NCI-H1436 treated with DMSO at 0.1 percent for 48 hours (cell line): ENCODE measurements around the gene GALNT10.
A peak's percentile ranks its signal among the peaks of the same experiment; 100 is the strongest.

Experiments used
- DNase-seq: peaks from one replicate; lab custom pipeline; 2025; lab: John Stamatoyannopoulos, UW

The GALNT10 gene

DNA sequence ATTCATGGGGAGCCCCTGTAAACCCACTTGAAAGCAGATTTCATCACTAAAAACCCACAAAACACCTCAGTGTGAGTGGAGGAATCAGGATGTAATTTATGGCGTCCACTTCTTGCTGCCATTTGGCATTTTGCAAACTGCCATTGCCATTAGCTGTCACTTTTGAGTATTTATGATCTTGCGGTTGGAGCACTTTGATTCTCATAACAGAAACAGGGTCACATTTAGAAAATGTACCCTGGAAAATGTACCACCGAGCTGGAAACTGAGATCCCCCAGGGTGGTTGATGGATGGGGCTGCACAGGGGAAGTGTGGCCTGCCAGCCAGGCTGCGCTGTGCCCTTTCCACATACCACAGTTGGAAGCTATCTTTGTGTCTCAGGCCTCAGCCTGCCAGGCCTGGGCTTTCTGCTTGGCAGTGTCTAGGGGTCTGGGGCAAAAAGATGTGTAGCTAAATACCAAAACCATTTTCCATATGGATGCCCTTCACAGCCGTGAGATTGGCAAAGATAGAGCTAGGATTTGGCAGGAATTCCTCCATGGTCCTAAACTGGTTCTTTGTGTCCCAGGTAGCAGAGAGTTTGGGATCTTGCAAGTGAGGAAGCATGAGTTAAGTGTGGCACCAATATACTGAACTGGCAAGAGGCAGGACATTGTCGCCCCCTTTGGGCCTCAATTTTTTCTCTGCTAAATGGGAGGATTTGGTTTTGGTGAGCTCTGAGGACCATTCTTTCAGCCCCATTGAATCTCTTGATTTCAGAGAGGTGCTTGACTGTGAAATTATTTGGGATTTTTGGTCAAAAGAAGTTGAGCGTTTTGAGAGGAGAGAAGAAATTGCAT lies 46.2 kb downstream of the GALNT10 start:
- no peak for DNase-seq

DNA sequence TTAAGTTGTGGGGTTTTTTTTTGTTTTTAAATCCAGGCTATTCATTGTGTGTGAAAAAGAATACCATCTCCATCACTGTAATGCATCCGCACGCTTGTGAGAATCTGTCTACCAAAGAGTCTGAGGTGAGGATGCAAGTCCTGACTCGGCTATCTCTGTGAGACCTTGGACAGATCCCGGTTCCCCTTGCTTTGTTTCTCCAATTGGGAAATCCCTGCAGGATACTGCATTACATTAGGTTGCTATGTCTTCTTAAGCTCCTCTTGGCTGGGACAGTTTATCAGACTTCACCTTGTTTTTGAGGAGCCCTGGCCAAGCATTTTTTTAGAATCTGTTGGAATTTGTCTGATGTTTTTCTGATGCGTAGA lies 46.8 kb downstream of the GALNT10 start:
- no peak for DNase-seq

DNA sequence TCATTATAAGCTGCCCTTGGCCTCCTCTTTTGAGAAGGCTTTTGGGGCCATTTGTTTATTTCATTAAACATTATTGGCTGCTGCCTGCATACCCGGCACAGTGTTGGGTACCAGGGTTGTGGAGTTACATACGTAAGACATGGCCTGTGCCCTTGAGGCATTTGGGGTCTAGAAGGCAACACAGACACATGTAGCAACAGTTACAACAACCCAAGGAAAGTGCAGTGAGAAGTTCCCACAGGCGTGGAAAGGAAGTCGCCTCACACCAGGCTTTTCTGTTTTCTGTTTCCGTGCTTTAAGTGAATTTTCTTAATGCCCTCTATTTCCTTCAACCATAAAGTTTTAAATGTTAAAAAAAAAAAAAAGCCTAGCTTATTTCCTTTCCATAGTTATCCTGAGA lies 47.4 kb downstream of the GALNT10 start:
- DNase-seq: no peak

DNA sequence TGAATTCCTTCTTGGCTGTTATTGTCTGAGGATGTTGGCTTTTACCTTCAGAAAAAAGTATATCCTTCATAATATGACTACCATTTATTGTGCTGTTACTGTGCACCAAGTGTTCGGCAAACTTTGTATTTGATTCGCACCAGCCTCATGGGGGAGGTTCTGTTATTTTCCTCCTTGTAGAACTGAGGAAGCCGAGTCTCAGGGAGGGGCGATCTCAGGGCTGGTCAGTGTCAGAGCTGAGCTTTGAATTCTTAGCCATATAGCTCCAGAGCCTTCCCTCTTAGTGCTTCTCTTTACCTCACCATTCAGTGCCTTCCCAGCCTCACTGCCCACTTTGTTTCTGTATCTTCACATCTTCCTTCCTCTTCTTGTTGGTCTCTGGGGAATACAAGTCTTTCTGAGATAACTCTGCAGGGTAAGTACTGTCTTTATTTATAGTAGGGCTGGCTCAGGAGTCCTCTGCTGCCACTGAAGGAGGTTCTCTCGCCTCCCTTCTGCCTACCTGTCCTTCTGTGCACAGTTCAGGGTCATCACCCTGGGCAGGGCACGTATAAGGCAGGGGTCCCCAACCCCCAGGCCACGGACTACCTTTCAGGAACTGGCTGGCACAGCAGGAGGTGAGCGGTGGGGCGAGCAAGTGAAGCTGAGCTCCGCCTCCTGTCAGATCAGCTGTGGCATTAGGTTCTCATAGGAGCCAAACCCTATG lies 48.4 kb downstream of the GALNT10 start:
- no peak for DNase-seq

DNA sequence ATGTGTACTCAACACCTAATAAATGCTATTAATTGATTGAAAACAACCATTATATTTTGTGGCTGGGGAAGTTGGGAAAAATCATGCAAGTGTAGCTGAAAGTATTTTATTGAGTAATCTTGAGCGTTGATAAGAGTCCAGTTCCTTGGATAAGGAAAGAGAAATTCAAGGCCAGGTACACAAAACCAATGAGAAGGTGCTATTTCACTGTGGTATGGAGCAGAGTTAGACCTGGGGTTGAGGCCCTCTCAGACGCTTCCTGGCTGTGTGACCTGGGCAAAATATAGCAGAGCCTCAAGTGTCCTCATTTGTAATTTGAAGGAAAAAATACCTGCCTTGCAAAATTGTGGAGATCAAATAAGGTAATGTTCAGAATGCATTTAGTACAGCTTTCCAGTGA lies 50.1 kb downstream of the GALNT10 start:
- DNase-seq: no peak

DNA sequence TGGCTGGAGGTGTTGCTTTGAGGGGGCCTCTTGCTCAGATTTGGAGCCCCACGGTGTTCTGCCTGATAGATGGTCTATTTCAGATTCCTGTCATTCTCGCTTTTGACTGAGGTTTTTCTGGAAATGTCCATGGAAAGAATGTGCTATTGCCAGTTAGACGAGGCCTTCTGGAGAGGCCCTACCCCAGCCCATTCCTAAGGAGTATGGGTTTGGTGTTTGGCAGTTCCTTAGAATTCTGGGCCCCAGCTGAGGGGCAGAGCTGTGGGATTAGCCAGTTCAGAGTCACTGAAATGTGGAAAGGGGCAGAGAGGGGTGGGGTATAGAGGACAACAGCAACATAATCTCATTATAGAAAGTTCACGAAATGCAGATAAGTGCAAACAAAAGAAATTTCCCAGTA lies 50.5 kb downstream of the GALNT10 start:
- DNase-seq: no peak

DNA sequence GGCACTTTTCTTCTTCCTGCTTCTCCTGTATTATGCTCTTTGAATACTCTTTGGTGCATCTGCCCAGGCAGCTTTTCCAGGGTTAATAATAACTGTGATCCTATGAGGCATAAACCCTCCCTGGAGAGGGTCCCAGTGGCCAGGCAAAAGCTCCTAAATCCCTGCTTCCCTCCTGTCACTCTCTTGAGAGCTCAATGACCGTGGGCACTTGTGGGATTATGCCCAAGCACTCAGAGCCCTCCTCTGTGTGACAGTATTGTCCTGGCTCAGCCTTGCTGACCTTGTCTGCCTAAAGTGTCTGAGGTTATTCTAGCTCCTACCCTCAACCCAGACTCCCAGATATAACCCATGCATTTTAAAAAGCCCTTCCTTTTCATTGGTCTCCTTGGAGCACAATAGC lies 51.9 kb downstream of the GALNT10 start:
- DNase-seq: no peak

DNA sequence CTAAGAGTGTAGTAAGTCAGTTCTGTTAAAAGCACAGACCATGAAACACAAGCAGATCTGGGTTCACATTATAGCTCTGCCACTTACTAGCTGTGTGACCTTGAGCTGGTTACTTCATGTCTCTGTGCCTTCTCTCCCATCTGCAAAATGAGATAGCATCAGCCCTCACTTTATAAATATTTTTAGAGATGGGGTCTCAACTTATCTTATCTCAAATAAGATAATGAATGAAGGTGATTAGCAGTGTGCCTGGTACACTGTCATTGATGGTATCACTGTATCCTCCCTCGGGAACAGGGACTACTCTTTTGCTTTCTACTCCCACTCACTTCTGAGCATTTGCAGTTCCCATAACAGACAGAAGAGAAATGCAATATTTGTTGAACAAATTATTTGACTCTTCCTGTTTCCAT lies 52.4 kb downstream of the GALNT10 start:
- no peak for DNase-seq

DNA sequence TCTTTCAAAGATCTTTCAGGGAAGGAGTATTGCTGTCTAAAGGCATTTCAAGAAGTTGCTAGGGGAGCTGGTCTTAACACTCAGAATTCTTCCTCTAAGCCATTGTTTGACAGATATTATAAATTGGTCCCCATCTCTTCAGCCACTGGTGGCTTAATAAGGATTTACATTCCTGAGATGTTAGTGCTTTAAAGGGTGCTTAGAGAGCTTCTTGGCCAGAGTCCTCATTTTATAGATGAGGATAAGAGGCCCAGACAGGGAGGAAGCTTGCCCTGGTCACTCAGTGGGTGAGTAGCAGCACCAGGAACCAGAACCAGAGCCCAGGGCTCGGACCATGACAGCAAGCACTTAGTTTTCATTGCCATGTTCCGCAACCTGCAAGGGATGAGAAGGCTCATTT lies 53.2 kb downstream of the GALNT10 start:
- DNase-seq: no peak

DNA sequence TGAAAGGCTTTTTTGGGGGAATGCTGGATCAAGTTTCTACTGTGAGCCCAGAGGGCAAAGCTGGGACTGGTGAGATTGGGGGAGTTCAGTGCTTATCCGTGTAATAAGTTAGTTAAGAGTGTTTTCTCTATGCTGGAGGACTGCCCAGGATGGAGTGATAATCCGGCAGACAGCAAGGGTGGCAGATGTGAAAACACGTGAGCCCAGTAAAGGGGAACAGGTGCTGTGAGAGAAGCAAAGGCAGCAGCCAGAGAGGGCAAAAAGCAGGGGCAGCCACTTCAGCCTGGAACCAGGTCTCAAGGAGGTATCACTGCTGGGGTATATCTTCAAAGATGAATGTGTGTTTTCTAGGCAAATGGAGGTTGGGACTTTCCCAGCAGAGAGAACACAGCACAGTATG lies 53.9 kb downstream of the GALNT10 start:
- DNase-seq: no peak

DNA sequence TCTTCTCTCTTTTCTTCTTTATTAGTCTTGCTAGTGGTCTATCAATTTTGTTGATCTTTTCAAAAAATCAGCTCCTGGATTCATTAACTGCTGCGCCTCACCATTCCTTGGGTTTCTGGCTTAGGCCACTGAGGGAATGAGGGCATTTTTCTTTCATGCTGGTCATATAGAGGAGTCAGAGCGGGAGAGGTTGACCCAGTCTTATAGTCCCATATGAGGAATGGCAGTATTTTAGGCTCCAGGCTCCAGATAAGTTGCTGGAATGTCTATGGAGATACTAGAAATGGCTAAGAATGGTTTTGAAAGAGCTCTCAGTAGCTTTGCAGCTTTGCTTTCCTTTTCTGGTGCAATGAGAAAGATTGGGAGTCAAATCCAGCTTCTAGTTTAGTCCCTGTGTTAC lies 58.2 kb downstream of the GALNT10 start:
- DNase-seq: no peak

DNA sequence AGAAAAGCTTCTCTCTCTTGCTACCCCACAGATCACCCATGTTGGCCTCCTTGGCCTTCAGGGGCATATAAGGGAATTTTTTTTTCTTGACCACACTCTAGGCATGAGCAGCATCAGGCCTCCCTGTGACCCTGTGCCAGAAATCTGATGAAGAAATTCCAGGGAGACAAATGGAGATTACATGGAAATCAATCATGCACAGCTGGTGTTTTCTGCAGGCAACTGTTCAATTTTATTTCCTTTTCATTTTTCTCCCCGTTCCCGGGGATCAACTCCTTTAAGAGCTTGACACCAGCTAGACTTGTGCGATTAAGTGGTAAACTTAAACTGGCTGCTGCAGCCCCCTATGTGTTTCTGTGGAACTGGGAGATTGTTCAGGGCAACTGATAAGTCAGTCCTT lies 59.3 kb downstream of the GALNT10 start:
- DNase-seq: no peak

DNA sequence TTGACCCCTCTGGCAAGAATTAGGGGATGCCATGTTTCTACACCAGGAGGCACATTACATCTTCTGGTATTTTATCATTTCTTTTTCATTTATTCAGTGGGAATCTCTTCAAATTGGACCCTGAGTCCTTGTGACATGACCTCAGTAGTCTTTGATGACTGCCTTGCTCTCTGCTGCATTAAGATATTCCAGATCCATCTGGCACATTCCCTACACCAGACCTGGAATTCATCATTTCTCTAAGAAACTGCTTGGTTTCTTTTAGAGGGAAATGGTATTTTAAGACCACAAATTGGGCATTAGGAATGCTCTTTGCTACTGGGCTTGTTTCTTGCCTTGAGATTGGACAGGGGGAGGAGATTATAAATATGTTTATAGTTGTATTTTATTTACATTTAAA lies 61.0 kb downstream of the GALNT10 start:
- DNase-seq: no peak

DNA sequence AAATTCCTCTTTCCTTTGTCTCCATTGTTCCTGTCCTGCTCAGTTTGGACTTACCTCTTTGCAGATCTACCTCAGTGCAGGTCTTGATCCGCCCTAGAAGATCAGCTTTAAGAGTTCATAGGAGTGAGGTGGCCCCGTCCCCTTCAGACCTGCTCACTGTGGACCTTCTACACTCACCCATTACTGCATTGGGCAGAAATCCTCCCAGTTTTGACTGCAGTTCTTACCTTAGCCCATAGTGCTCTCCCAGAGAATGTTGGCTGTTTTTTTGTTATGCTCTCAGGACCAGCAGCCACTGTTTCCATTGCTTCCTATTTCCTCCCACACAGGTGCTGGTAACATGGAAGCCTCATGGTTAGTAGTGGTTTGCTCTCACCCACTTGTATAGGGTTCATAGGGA lies 63.3 kb downstream of the GALNT10 start:
- no peak for DNase-seq

DNA sequence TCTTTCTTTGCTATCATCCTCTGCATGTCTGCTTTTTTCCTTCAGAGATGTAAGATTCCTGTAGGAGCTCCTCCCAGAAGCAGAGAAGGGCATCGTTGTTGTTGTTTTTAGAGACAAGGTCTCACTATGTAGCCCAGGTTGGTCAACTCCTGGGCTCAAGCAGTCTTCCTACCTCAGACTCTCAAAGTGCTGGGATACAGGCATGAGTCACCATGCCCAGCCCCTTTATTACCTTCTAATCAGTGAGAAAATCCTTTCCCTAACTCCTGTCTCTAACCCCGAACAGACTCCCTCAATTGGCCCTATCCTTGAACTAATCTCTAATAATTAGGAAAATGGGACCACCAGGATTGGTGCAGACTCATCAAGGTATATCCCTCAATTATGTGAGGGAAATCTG lies 64.4 kb downstream of the GALNT10 start:
- DNase-seq: no peak

DNA sequence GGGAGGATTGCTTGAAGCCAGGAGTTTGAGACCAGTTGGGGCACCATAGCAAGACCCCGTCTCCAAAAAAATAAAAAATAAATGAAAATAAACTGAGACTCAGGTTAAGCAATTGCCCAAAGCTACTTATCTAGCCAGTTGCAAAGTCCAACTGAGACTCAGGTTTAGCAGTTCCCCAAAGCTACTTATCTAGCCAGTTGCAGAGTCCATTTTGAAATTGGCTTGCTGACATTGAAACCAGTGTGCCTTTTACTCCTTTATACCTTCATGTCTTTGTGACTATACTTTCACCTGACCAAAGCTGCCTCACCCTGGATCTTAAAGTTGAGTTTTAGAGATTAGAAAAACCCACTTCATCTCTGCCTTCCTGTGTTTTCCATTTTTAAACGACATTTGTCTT lies 66.5 kb downstream of the GALNT10 start:
- no peak for DNase-seq

DNA sequence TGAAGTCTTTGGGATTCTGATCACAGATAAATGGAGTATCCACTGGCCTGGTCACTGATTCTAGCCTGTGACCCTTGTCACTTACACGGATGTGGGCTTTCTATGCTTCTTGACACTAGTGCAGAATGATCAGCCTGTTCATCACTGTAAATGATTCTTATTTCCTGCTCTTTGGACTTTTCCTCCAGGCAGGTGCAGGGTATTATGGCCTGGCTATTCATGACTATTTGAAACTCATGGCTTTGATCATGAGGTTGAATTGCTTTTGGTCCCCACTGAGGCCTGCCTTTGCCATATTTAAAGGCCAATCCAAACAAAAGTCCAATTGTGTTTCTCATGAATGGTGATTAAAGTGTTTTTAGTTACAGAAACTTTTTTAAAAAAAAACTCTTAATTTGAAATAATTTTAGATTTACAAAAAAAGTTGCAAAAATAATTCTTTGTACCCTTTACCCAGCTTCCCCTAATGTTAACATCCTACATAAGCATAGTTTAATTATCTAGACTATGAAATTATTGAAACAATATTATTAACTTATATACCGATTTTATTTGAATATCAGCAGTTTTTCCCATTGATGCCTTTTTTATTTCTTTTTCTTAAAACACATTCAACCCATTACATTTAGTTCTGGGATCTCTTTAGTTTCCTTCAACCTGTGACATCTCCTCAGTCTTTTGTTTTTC lies 68.1 kb downstream of the GALNT10 start:
- no peak for DNase-seq

DNA sequence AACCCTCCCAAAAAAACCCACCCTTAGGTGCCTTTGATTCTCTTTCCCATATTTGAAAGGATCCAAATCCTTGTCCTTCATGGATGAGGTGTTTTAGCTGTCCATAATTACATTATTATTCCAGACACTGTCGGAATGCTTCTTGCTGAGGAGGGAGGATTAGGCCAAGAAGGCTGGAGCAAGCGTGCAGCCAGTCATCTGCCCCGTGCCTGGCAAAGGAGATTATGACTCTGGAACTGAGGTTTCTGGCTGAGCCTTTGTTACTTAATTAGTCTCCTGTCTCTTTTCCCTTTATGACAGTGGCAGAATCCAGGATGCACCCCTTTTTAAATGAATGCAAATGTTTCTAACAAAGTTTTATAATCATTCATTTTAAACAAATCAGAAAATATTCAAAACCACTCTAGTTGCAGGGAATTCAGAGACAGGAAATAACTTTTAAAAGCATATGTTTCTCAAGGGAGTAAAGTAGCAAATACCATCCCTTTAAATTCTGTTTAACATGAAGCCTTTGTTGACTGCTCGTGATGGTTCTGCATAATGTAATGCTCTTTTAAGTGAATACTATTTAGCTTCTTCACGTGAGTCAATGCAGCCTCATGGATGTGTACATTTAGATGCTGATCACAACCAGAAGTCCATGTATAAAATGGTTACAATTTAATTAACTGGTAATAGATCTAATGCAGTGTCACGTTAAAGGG lies 69.8 kb downstream of the GALNT10 start:
- no peak for DNase-seq

DNA sequence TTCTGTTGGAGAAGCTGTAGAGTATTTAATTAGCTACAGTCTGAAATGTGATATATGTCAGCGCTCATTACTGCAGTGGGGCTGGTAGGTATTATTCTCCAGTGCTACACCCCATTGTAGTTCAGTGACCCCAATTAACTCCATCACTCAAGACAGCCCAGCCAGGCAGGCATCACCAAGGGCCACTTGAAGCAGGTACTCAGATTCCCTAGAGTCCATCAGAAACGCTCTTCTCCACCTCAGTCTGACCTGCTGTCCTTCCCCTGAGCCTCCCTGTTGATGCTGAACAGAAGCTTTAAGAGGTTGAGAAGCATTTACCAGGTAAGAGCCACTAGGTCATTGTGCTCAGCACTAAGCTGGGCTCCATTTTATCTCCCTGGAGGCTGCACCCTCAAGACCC lies 71.8 kb downstream of the GALNT10 start:
- peak; percentile 10 for DNase-seq

DNA sequence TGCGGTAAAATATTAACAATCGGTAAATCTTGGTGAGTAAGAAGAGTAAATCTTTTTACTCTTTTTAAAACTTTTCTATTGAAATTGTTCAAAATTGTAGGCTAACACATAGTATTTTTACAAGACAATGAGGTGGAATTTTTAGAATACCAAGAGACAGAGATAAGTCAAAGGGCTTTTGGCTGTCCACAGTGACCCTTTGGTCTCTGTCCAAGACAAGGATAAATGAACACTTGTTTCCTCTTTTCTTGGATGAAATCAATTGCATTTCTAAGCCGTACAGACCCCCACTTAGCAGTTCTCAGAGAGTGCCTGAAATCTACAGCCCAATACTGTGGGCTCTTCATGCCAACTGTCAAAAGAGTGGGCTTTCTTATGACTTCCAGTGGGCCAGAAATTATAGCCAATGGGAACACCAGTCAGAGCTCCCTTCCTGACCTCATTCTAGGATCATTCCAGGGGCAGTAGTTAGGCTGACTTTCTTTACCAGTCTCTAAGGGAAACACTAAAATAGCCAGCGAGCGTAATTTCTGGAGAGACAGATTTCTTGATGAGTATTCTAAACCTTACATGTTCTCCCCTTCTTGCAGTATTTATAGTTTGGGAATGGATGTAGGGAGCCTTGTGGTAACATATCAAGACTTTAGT lies 74.1 kb downstream of the GALNT10 start:
- DNase-seq: no peak

DNA sequence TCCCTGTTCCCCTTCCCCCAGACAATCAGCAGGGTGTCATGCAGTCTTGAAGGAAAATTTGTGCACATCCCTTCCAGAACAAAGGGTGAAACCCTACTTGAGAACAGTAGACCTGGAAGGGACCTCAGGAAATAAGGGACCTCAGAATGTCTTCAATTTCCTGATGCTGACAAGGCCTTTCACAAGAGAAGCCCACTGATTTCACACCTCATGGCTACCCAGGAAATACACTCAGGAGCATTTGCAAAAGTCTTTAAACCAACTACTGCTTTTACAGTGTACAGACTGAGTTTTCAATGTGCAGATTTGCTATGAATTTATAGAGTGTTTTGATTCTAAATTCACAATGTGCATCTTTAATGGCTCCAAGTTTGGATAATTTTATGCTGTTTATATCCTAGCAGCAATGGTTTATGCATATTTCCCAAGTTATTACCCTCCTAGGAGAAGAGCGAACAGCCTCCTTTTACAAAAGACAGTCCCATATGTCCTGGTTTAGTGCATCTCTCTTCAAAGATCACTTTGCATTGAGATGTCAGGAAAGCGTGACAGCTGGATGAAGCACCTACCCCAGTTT lies 74.8 kb downstream of the GALNT10 start:
- no peak for DNase-seq

DNA sequence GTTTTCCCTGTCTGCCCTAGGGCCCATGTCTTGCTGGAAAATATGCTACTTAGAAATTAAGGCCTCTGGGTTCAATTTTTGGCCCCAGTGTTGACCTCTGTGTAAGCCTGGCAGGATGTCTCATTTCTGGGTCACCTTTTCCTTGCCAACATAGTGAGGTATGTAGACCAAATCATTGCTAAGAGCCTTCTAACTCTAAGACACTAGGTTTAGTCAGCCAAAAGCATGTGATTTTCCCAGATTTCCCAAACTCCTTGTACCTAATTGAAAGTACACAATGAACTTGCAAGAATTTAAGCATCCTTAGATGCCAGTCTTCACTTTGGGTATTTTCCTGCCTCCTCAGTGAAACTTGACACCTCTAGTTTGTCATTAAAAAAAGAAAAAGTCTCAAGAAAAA lies 77.0 kb downstream of the GALNT10 start:
- DNase-seq: no peak
